Tongue (tissue), 2 donors: ENCODE measurements around the gene KCNA2. TPM values are rescaled to one million over a fixed set of nuclear protein-coding genes. Genes with fewer than 3 reads are reported as not detected.

Experiments used
- DNase-seq: peaks from one replicate; pipeline ENCODE4 v3.0.0-alpha.2; 2015
- total RNA-seq: library from RNA; depleted of rRNA; stranded (reverse); fragments of >200 nt; gene quantifications from one replicate; pipeline ENCODE4 v1.2.3, GENCODE V29; 2014

The KCNA2 gene
- total RNA-seq, result 4.8 TPM

DNA sequence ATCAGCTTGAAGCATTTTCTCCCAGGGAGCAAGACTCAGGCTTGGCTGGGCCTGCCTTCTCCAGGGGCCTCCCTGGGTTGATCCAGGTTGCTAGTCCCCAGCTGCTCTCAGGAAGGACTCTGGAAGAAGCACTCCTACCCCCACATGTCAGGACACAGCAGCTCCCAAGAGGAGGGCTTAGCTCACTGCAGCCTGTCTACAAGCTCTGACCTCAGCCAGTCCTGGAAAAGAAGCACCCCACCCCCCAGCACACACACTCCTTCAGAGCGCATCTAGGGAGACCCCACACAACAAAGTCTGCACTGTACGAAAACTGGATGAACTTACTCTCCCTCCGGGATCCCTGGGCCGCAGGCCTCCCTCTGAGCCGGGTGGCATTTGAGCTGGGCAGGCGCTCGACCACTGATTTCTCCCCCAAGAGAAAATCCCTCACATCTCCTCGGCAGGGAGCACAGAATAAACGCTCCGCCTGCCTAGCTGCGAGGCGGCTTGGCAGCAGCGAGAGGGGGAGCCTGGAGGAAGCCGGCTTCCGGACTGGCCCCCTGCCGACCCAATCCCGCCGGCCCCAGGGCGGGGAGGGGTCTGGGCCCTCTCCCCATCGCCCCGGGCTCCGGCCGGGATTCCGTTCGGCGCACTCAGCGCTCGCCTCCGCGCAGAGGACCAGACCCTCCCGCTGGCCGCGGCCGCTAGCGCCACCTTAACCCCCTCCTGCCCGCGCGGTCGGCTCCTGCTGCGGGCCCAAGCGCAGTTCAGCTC is at the start of gene KCNA2:
TSS of gene KCNA2 (minus strand) at position 458 of the 756 bp plus-strand sequence. CDS start 1,576 bp downstream, outside the sequence.
- DNase-seq, result peak; percentile 76

DNA sequence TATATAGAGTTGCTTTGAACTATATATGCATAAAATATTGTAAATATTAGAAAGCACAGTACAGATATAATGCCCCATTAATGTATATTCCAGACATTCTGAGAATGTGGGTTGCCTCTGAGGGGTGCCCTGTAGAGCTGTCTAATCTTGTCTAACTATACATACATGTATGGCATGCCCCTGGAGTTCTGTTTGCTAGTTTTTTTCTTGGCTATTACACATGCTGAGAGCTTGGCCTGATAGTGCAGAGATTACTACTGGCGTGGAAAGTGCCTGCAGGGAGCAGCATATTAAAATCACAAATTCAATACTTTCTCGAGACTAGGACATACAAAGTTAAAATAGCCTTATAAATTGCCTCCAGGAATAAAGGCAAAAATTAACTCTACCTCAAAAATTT is 44.5 kb upstream of the KCNA2 start:
- DNase-seq, result no peak

GRCh38 chr1:110648417-110648816 is 42.3 kb upstream of the KCNA2 start:
- DNase-seq, result no peak

GRCh38 chr1:110647254-110647891 is 41.2 kb upstream of the KCNA2 start:
- DNase-seq, result no peak

DNA sequence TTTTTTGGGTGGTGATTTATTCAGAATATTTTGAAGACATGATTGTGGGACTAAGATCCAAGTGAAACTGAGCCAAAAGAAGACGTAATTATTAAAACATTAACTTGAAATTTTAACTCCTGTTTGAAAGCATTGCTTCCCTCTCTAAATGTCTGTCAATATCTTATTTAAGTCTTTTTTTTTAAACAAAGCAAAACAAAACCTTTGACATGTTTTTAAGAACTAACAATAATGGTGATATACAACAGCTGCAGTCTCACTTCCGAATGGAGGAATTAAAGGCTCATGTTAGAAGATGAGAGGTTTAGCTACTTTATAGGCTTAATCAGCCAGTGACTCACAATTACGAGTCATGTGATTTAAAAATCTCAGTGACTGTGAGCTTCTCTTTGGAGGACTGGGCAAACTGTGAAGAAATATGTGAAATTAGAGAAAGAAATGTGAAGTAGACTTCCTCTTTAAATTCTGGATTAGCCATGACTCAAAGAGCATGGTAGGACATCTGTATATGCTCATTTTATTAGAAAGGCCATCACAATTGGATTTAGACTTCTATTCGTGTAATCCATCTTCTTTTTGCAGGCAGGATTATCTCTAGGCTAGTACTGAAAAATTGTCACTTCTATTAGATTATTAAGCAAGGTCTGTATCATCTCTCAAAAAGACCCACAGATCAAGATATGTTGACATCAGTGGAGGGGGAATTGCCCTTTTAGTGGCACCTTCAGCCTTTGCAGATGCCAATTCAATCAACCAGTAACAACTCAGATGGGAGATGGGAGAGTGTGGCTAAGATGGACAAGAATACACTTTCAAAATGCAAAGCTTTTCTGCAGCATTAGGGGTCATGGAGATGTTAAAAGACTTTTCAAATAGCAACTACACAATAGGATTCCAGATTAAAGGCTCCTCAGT is 39.9 kb upstream of the KCNA2 start:
- DNase-seq, result no peak

DNA sequence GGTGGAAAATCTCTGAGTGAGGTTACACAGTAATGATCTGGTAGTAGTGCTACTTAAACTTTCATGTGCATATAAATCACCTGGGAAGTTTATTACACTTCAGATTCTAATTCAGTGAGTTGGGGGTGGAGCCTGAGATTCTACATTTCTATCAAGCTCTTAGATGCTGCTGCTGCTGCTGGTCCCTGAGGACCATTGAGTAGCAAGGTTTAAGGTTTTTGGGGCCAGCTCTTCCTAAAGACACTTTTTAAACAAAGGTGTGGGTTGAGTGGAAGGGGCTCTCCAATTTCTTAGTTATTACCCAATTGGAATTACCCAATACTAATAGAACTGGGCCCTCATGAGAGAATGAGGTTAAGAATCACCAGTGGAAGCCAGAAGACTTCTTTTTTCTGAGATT is 39.1 kb upstream of the KCNA2 start:
- no peak for DNase-seq

- DNase-seq, result no peak
These were observed 37.8 kb upstream of the KCNA2 start for GRCh38 chr1:110643879-110644472.

DNA sequence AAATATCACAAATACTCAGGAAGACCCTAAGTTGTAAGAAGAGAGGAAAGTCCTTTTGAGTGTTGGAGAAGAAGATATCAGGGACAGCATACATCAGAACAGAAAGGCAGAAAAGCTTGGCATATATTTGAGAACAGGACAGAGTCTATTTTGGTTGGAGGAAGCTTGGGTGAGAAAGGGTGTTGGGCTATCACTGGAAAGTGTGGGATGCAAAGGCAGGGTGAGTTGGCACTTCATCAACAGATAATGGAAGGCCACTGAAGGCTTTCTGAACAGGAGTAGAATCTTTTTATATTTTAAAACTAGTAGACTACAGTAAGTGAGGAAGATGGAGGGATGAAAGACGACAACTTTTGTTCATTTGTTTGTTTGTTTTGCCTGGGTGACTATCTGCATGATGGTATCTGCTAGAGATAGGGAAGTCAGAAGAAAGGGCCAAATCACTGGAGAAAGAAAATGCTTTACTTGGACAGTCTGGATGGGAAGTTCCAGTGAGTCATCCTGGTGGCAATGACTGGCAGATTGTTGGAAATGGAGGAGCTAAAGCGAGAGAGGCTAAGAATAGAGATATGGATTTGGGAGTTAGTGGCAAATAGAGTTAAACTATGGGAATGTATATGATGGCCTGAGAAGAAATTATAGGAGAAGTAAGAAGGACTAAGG is 33.7 kb upstream of the KCNA2 start:
- DNase-seq, result no peak

- no peak for DNase-seq
These were observed 32.4 kb upstream of the KCNA2 start for GRCh38 chr1:110638556-110638955.

- DNase-seq, result peak; percentile 9
These were observed 31.9 kb upstream of the KCNA2 start for GRCh38 chr1:110638058-110638457.

GRCh38 chr1:110637475-110637874 is 31.3 kb upstream of the KCNA2 start:
- no peak for DNase-seq

DNA sequence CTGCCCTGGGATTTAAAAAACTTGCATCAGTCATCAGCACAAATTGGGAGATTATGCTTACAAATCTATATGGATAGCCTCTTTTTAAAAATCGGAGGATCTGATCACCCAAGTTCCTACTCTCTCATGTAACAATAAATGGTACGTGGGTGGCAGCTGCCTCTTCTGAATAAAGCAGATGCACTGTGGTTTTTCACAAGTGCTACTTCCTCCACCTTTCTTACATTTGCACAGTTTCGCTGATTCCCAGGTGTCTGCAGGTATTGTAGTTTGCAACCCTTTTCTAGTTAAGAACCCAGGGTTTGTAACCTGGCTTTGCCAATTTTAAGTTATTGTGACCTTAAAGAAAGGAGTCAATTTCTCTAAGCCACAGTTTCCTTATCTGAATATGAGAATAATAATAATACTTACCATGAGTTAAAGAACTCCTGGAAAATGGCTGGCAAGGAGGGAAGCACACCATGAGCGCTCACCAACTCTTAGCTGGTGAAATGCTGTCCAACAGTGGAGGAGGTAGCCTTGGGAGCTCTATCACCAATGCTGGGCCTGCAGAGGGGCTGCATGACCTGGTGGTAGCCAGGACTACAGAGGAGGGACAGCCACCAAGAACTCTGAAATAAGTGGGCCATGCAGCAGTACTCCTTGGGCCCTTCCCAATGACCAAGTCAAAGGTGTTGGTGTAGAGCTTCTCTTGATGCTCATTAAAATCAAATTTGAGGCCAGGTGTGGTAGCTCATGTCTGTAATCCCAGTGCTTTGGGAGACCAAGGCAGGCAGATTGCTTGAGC is 30.2 kb upstream of the KCNA2 start:
- no peak for DNase-seq

DNA sequence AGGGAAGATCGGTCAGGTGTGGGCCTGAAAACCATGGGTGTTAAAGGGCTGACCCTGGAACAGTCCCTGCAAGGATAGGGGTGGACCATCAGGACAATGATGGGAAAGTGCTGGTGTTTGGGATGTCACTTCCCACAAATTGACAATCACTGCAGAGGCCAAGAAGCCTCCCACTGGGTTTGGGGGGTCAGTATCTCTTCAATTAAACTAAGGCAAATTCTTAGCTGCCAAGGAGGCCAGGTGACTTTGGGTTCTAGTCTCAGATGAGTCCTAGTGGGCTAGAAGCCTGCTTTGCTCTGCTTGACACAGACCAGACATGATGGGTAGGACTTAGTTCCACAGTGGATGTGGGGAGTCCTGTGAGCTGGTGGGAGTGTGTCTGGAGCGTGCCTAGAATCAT is 29.3 kb upstream of the KCNA2 start:
- no peak for DNase-seq

DNA sequence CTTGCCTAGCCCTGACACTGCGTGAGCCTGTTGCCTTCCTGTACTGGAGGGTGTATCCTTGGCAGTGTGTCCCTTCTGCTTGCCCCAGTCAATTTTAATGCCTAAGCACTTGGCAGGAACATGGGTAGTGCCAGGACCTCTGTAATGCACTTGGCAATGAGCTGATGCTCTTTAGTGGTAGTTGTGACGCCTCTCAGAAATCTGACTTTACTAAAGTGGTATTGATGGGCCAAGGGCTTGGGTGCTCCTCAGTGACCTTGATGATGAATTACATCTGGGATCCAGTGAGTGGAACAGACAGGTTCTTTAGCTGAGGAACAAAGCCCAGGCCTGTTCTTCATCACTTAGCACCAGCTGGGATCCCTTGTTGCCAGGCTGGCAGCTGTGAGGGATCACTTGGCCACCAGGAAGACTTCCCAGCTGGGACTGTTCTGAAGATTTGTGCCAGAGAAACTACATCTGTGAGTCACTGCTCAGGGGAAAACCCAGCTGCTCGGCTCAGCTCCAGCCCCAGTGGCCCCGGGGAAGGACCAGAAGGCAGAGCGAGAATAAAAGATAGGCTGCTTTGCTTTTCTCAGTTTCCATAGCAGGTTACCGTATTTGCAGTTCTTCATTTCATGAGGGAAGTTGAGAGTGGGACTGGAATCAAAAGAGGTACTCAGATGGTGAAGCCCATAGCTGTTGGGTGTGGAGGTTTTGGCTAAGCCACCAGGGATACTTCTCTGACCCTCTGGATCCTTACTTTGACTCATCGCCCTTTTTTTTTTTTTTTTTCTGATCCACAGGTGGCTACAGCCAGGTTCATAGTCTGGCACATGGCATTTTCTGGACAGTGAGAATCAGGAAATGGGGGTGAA is 28.5 kb upstream of the KCNA2 start:
- DNase-seq, result peak; percentile 96

DNA sequence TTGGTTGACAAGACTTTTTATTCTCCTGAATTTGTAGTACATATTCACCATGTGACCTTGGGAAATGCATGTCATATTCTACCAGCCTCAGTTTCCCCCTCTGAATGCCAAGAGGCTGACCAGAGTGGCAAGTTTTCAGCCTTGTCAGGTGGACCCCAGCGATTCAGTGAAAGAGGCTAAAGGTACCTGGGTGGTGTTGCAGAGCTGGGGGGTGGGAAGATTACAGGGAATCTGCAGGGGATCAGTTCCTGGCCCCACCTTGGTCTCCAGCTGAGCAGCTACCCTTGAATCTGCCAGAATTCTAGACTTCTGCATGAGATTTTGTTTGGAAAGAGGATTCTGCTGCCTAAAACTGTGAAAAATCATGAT is 27.9 kb upstream of the KCNA2 start:
- no peak for DNase-seq

GRCh38 chr1:110633646-110634030 is 27.5 kb upstream of the KCNA2 start:
- DNase-seq, result no peak

DNA sequence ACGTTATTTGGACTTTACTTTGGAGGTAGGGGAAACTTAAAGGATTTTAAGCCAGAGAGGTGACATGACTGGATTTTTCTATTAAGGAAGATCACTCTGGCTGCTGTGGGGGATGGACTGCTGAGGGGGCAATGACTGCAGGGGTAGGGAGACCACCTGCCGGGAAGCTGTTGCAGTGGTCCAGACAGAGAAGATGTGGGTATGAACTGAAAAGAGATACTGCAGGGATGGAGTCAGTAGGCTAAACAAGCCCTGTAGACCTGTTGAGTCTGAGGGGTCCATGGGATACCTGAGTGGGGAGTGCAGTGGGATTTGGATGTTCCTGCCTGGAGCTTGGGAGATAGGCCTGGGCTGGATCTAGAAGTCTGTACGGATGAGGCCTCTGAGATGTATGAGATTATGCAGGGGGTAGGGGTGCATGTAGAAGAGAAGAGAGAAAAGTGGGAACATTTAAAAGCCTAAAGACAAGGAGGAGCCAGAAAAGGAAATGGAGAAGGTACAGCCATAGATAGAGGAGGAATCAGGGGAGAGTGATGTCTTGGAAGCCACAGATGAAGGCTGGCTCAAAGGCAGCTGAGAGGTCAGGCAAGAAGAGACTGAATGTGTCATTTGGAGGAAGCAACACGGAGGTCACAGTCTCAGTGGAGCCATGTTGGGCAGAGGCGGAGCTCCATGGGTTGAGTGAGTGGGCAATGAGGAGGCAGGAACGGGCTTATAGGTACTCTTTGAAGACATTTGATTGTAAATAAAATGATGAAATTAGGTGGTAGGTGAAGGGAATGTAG is 25.9 kb upstream of the KCNA2 start:
- DNase-seq, result no peak

DNA sequence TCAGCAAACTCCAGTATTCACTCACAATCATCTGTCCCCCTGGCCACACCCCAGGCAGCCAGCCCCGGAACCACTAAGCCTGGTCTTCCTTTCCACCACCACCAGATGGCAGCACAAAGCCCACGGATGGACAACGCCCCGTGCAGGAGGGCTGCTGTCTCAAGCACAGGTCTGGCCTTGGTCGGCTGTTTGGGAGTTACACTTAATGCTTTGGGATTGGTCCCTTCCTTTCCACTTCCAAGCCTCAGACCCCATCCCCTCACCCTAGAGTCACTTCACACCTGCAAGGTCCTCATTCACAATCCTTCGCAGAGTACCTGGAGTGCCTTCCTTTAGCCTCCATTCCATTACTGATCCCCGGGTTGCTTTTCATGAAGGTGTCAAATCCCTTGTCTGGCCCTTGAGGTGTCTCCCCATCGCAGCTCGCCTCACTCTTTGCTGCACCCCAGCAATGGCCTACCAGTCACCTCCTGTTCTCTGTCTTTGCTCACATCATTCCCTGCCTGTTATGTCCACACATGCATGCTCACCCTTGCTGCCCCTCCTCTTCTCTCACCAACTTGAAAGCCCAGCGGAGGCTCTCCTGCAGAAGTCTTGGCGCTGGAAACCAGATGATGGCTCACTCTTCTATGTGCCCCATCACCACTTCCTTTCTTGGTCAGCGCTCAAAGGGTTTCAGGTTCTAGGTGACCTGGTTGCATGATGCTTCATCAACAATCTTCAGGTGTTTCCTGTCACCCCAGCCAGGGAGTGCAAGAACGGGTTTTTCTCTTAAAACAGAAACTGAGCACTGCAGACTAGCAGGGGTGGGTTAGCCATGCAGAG is 24.9 kb upstream of the KCNA2 start:
- DNase-seq, result peak; percentile 78
